T47D (cell line): ENCODE measurements around the gene KAT8.
A peak's percentile ranks its signal among the peaks of the same experiment; 100 is the strongest.

ENCODE experiments used
- DNase-seq, 2 experiments: peaks; one replicate each; pipeline versions ENCODE4 v3.0.0 to v3.0.0-alpha.2; 2011 to 2012; ENCODE audit warnings: low read depth in 1 of 2, low spot score in 1 of 2
- JUND ChIP-seq: IDR thresholded peaks from 2 replicates; pipeline ENCODE4 v1.6.1; 2012; ENCODE audit warnings: low read depth
- in situ Hi-C: cut with HindIII; loops from 2 replicates; pipeline ENCODE4 v1.10.0; 2016; ENCODE audit warnings: low sequenced_read_pairs, low pct_unique_long_range_greater_than_20kb

Gene KAT8

GRCh38 chr16:31117384-31118222, at the start of gene KAT8:
TSS of gene KAT8 (plus strand) at chr16:31117664. CDS start at chr16:31117682, 18 bp downstream.
- TF ChIP-seq JUND: no peak
- peak; percentile 94 to 99 for DNase-seq
- in situ Hi-C loops: no loop called here

GRCh38 chr16:31071861-31072260, 45.6 kb upstream of the KAT8 start:
- no peak for TF ChIP-seq JUND
- in situ Hi-C loops: no loop called here
- no peak for DNase-seq

- in situ Hi-C loops: no loop called here
- DNase-seq: peak; percentile 70 to 81
- no peak for TF ChIP-seq JUND
Measured at GRCh38 chr16:31072540-31073141, 44.8 kb upstream of the KAT8 start.

GRCh38 chr16:31073142-31073969, 44.1 kb upstream of the KAT8 start:
- in situ Hi-C loops: no loop called here
- peak; percentile 86 to 92 for DNase-seq
- no peak for TF ChIP-seq JUND

- TF ChIP-seq JUND: no peak
- peak; percentile 98 to 99 for DNase-seq
Measured at GRCh38 chr16:31073970-31074813, 43.3 kb upstream of the KAT8 start, which contains the start of the genes ZNF646 and ZNF668. TSS of gene ZNF646 (plus strand) at chr16:31074422. CDS start at chr16:31076325, 1,903 bp downstream. TSS of gene ZNF668 (minus strand) at chr16:31074240. CDS start at chr16:31064459, 9,781 bp downstream.

GRCh38 chr16:31074814-31075183, 42.7 kb upstream of the KAT8 start:
- in situ Hi-C loops: no loop called here
- peak in 1 of 2 experiments; percentile 24 for DNase-seq
- TF ChIP-seq JUND: no peak

More at GRCh38 chr16:31073970-31074813, 43.3 kb upstream of the KAT8 start, which contains the start of the genes ZNF646 and ZNF668:
- in situ Hi-C loops: no loop called here

GRCh38 chr16:31076319-31076718, 41.1 kb upstream of the KAT8 start:
- in situ Hi-C loops: no loop called here
- no peak for TF ChIP-seq JUND
- no peak for DNase-seq

- DNase-seq: no peak
- in situ Hi-C loops: no loop called here
- no peak for TF ChIP-seq JUND
Measured at GRCh38 chr16:31077024-31077423, 40.4 kb upstream of the KAT8 start.

- no peak for DNase-seq
- TF ChIP-seq JUND: no peak
- in situ Hi-C loops: no loop called here
Measured at GRCh38 chr16:31077592-31078396, 39.7 kb upstream of the KAT8 start.

GRCh38 chr16:31078597-31079341, 38.7 kb upstream of the KAT8 start:
- no peak for DNase-seq
- in situ Hi-C loops: no loop called here
- no peak for TF ChIP-seq JUND
